ENCODE results near the gene INS.

- TF ChIP-seq EZH2 (IDR thresholded peaks at IDR 0.05; ENCODE audit: borderline replicate concordance, low read depth, low read length, severe bottlenecking) (no peak), CTCF (IDR thresholded peaks at IDR 0.05; ENCODE audit: borderline replicate concordance, extremely low read depth, low read length, poor library complexity, severe bottlenecking) (no peak)
These were observed 22.4 kb downstream of the INS start for GRCh38 chr11:2138431-2139122.

Measured in DND-41 (cell line).